Stomach (tissue), 9 donors: Measurements from ENCODE around the gene CYSLTR2. TPM values are rescaled to one million over a fixed set of nuclear protein-coding genes. Genes with fewer than 3 reads are reported as not detected.

ENCODE experiments used
- DNase-seq, 2 donors: peaks; one replicate each; pipeline versions ENCODE4 v3.0.0 to v3.0.0-alpha.2; 2013 to 2019
- H3K27ac ChIP-seq, 5 donors: fragments of 200-600 bp in 4 of 5; sonication (generic) in 4 of 5; one replicate each; pipeline ENCODE4 v1.5.1; 2013 to 2019; ENCODE audit warnings: mild to moderate bottlenecking in 1 of 5, moderate library complexity in 1 of 5
- H3K27me3 ChIP-seq, 3 donors: fragments of 200-600 bp; sonication (generic); one replicate each; pipeline ENCODE4 v1.5.1; 2017 to 2019; ENCODE audit warnings: mixed run types in 1 of 3
- H3K36me3 ChIP-seq, 4 donors: fragments of 200-600 bp; sonication (generic); 1 replicate in 3 of 4; 2 replicates in 1 of 4; pipeline ENCODE4 v1.5.1; 2016 to 2019
- H3K4me1 ChIP-seq, 4 donors: fragments of 200-600 bp; sonication (generic); one replicate each; pipeline ENCODE4 v1.5.1; 2016 to 2019
- H3K4me3 ChIP-seq, 4 donors: fragments of 200-600 bp; sonication (generic) in 3 of 4; one replicate each; pipeline ENCODE4 v1.5.1; 2016 to 2019; ENCODE audit warnings: mild to moderate bottlenecking in 1 of 4
- H3K9me3 ChIP-seq, 4 donors: fragments of 200-600 bp; sonication (generic); one replicate each; pipeline ENCODE4 v1.5.1; 2016 to 2019
- CTCF ChIP-seq, 7 experiments: fragments of 450-650 bp in 4 of 7; fragments of 200-600 bp in 3 of 7; sonication (generic) in 3 of 7; IDR thresholded peaks; one replicate each; pipeline ENCODE4 v1.5.1; 2016 to 2019; ENCODE audit warnings: antibody characterized with exemption in 7 of 7, control low read depth in 2 of 7, mild to moderate bottlenecking in 1 of 7
- EP300 ChIP-seq: sonication (generic); formaldehyde crosslinking; IDR thresholded peaks from one replicate; pipeline ENCODE4 v1.6.1; 2017; ENCODE audit warnings: antibody characterized with exemption
- POLR2A ChIP-seq, 4 donors: fragments of 450-650 bp; IDR thresholded peaks; one replicate each; pipeline ENCODE4 v1.6.1; 2016; ENCODE audit warnings: antibody characterized with exemption in 4 of 4, control low read depth in 2 of 4, mild to moderate bottlenecking in 1 of 4, moderate library complexity in 1 of 4
- POLR2AphosphoS5 ChIP-seq, 3 donors: sonication (generic); formaldehyde crosslinking; IDR thresholded peaks; one replicate each; pipeline ENCODE4 v1.6.1; 2016; ENCODE audit warnings: antibody characterized with exemption in 3 of 3
- WGBS, 5 donors: extraction: QIAGEN DNeasy Blood & Tissue Kit in 3 of 5; methylation state at CpG; one replicate each; pipeline versions ENCODE4 v1.1.5 to v1.1.7; 2013 to 2018; 5-methylcytosine and 5-hydroxymethylcytosine counted together
- intact Hi-C: fragments of 100-400 bp; cut with DNase I; formaldehyde crosslinking; loops from one replicate; pipeline ENCODE4 v1.15.1; 2023; ENCODE audit warnings: low total_unique reads
- polyA plus RNA-seq, 3 donors: library from polyadenylated mRNA; stranded (reverse); fragments of 200-250 nt; gene quantifications; one replicate each; pipeline ENCODE4 v1.2.3, GENCODE V29; 2013
- total RNA-seq, 5 donors: library from RNA; depleted of rRNA; stranded (reverse); fragments of >200 nt; gene quantifications; one replicate each; pipeline versions ENCODE4 v1.1.0 to v1.2.3, GENCODE V29; 2014 to 2016
- donor health status: healthy with polysubstance abuse.
- donor health status: Bipolar disorder and iron deficiency.
- donor health status: healthy.

CYSLTR2 gene
- total and polyA plus RNA-seq, 8 donors: 0.61 to 1.3 TPM; not detected in 6

GRCh38 chr13:48645845-48646244, 7.9 kb upstream of the CYSLTR2 start:
- no peaks in the 10 kb centered on the region for H3K36me3 ChIP-seq

GRCh38 chr13:48646791-48647190, 6.9 kb upstream of the CYSLTR2 start:
- Histone ChIP-seq H3K9me3 (no peaks in the 10 kb centered on the region), H3K36me3 (no peaks in the 10 kb centered on the region), H3K27me3 (no peaks in the 10 kb centered on the region), H3K4me1 (peaks cover 0 to 5% (median 2%) of the 10 kb centered on the region in 4 donors), H3K4me3 (no peak overlapping the region), H3K27ac (no peak overlapping the region)
- no peak for DNase-seq
- intact Hi-C loops: no loop called here
- TF ChIP-seq POLR2AphosphoS5 (IDR thresholded peaks at IDR 0.05) (no peak), POLR2A (IDR thresholded peaks at IDR 0.05) (no peak), EP300 (no peak), CTCF (IDR thresholded peaks at IDR 0.05) (no peak)
- WGBS, 5 donors: 90 to 100% (median 92%) methylated on average over 3 of the region's 3 CpGs

More at GRCh38 chr13:48645845-48646244, 7.9 kb upstream of the CYSLTR2 start:
- Histone ChIP-seq H3K4me1 (peaks cover 0 to 5% (median 2%) of the 10 kb centered on the region in 4 donors), H3K4me3 (no peak overlapping the region), H3K9me3 (no peaks in the 10 kb centered on the region), H3K27ac (no peak overlapping the region), H3K27me3 (no peaks in the 10 kb centered on the region)
- no peak for DNase-seq
- TF ChIP-seq POLR2AphosphoS5 (IDR thresholded peaks at IDR 0.05): no peak
- TF ChIP-seq POLR2A (IDR thresholded peaks at IDR 0.05): no peak
- TF ChIP-seq EP300: no peak
- 80 to 90% (median 86%) methylated on average over 3 of the region's 3 CpGs for WGBS, 5 donors
- intact Hi-C loops: no loop called here

GRCh38 chr13:48647625-48648024, 6.1 kb upstream of the CYSLTR2 start:
- H3K4me3 ChIP-seq: no peak overlapping the region
- H3K27ac ChIP-seq: no peak overlapping the region
- peak in 2 of 7 experiments; percentile 18 to 38 for TF ChIP-seq CTCF (IDR thresholded peaks at IDR 0.05)
- no peak for TF ChIP-seq EP300
- no peaks in the 10 kb centered on the region for H3K27me3 ChIP-seq
- intact Hi-C loops: no loop called here
- no peaks in the 10 kb centered on the region for H3K9me3 ChIP-seq
- H3K4me1 ChIP-seq: peaks cover 0 to 5% (median 2%) of the 10 kb centered on the region in 4 donors
- peak in 1 of 2 donors; percentile 36 for DNase-seq
- WGBS, 5 donors: 77 to 89% (median 85%) methylated on average over 2 of the region's 2 CpGs
- no peaks in the 10 kb centered on the region for H3K36me3 ChIP-seq

GRCh38 chr13:48648446-48648845, 5.3 kb upstream of the CYSLTR2 start:
- Histone ChIP-seq H3K9me3 (no peaks in the 10 kb centered on the region), H3K4me1 (peaks cover 0 to 5% (median 2%) of the 10 kb centered on the region in 4 donors), H3K4me3 (no peak overlapping the region), H3K27ac (no peak overlapping the region), H3K36me3 (no peaks in the 10 kb centered on the region), H3K27me3 (no peaks in the 10 kb centered on the region)
- DNase-seq: no peak
- intact Hi-C loops: no loop called here
- TF ChIP-seq POLR2A (IDR thresholded peaks at IDR 0.05) (no peak), EP300 (no peak), CTCF (IDR thresholded peaks at IDR 0.05) (no peak), POLR2AphosphoS5 (IDR thresholded peaks at IDR 0.05) (no peak)
- 45 to 60% (median 52%) methylated on average over 2 of the region's 2 CpGs for WGBS, 5 donors

- Histone ChIP-seq H3K27me3 (no peaks in the 10 kb centered on the region), H3K9me3 (no peaks in the 10 kb centered on the region), H3K4me1 (no peaks in the 10 kb centered on the region), H3K36me3 (no peaks in the 10 kb centered on the region), H3K27ac (no peak overlapping the region), H3K4me3 (no peak overlapping the region)
- TF ChIP-seq POLR2AphosphoS5 (IDR thresholded peaks at IDR 0.05) (no peak), CTCF (IDR thresholded peaks at IDR 0.05) (no peak), POLR2A (IDR thresholded peaks at IDR 0.05) (no peak), EP300 (no peak)
- DNase-seq: no peak
- intact Hi-C loops: no loop called here
- WGBS, 5 donors: 65 to 79% (median 68%) methylated on average over 3 of the region's 3 CpGs
Observed at GRCh38 chr13:48652851-48653471, 768 bp upstream of the CYSLTR2 start.
